NCI-H345 treated with DMSO at 0.1 percent for 48 hours (cell line): ENCODE measurements around the gene MGAT5B.

Experiments used
- DNase-seq: peaks from one replicate; lab custom pipeline; 2025; ENCODE audit not compliant: unreplicated experiment; lab: John Stamatoyannopoulos, UW

MGAT5B gene

DNA sequence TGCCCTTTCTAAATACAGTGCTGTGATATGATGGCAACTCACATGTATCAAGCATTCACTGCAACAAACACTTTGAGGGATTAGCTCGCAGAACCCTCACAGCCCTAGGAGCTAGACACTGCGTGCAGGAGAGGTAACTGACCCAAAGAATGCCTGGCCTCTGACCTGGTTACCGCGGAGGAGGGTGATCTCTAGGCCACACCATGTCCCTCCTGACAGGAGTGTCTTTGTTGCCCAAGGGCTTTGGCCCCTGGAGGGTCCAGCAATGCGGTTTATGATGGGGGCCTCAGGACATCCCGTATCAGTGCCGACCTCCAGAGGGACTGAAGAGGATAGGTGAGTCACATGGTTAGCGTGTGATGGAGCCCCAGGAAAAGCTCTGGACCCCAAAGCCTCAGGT lies 130.6 kb downstream of the MGAT5B start:
- no peak for DNase-seq
